ENCODE data around the gene CCSER2.

CCSER2 gene

DNA sequence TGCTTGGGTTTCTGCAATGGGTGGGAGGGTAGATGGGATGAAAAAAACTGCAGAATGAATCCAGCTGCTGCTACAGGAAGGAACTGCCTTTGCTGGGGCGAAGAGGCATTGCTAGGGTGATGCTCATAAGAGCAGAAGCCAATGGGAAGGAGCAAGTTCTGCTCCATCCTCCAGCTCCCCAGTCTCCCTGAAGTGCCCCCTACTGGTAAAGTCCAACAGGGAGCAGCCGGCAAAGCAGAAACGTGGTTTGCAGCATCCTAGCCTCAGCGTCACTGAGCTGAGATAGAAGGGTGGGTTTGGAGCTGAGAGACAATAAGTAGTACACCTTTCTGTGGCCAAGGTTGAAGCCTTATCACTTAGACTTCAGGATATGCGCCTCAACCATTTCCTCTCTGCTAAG lies 220.5 kb downstream of the CCSER2 start:
- TF ChIP-seq, protein P1, sequence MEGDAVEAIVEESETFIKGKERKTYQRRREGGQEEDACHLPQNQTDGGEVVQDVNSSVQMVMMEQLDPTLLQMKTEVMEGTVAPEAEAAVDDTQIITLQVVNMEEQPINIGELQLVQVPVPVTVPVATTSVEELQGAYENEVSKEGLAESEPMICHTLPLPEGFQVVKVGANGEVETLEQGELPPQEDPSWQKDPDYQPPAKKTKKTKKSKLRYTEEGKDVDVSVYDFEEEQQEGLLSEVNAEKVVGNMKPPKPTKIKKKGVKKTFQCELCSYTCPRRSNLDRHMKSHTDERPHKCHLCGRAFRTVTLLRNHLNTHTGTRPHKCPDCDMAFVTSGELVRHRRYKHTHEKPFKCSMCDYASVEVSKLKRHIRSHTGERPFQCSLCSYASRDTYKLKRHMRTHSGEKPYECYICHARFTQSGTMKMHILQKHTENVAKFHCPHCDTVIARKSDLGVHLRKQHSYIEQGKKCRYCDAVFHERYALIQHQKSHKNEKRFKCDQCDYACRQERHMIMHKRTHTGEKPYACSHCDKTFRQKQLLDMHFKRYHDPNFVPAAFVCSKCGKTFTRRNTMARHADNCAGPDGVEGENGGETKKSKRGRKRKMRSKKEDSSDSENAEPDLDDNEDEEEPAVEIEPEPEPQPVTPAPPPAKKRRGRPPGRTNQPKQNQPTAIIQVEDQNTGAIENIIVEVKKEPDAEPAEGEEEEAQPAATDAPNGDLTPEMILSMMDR (conservative IDR thresholded peaks at IDR 0.05; ENCODE audit: control insufficient read depth, insufficient read depth, low read depth, low read length): peak; percentile 39
- H3K4me3 ChIP-seq (ENCODE audit: control insufficient read depth, low read depth, low read length): no peak overlapping the region
- peak; percentile 16 for DNase-seq (ENCODE audit: low read depth)

DNA sequence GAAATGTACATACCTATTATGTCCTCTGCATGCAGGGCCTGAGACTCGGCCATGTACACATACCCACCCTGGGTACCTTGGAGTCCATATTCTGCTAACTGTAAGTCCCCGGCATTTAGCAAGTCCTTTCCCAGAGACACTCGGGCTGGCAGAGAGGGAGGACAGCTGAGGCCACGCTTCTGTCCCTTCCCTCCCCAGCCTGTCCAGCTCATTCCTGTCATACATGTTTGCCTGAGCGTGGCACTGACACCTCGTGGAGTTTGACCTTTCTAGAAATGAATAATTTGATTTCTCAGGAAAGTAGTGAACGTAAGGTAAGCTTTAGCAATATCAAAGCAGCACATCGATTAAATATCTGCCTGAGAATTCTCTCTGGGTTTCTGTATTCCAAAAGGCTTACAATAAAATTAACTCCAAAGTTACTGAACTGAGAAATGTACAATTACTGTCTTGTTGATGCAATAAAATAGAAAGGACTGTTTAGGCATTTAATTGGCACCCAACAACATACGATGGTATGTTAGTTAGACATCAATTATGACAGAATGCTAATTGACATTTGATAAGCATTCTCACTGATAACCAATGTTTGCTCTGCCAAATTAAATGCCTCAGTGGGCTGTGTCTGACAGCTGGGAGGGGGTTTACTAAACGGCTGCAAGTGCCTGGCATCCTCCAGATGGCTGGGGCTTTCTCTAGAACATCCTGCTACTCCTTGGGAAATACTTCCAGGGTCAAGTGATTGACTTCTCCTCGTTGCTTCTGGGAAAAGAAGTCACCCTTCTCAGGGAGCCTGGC lies 221.2 kb downstream of the CCSER2 start:
- no peak for DNase-seq (ENCODE audit: low read depth)
- TF ChIP-seq, protein P1 (conservative IDR thresholded peaks at IDR 0.05; ENCODE audit: control insufficient read depth, insufficient read depth, low read depth, low read length): no peak
- H3K4me3 ChIP-seq (ENCODE audit: control insufficient read depth, low read depth, low read length): no peak overlapping the region

DNA sequence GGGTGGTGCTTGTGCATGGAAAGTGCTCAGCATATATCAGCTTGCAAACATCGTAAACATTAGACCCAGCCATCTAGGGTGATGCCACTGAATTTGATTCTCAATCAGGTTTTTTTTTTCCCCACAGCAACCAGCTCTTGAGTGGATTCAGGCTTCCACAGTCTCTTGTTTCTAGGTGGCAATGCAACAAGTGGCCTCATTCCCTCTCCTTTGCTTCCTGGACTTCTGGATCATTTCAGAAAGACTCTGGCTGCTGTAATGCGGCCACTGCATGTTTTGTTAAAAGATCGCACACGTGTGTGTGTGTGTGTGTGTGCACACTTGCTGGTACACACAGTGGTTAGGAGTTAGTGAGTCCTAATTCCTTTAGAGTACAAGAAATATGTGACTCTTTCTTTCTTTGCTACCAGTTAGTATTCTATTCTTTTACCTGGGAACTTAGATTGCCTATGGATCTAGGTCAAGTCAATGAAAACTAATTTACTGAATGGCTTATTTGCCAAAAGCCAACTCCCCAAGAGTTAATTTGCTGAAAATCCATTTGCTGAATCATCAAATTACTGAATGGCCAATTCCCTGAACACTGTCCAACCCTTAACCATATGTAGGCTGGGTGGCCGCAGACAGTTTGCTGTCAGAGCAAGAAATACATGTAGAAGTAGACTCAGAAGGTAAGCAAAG lies 222.5 kb downstream of the CCSER2 start:
- TF ChIP-seq, protein P1 (conservative IDR thresholded peaks at IDR 0.05; ENCODE audit: control insufficient read depth, insufficient read depth, low read depth, low read length): no peak

DNA sequence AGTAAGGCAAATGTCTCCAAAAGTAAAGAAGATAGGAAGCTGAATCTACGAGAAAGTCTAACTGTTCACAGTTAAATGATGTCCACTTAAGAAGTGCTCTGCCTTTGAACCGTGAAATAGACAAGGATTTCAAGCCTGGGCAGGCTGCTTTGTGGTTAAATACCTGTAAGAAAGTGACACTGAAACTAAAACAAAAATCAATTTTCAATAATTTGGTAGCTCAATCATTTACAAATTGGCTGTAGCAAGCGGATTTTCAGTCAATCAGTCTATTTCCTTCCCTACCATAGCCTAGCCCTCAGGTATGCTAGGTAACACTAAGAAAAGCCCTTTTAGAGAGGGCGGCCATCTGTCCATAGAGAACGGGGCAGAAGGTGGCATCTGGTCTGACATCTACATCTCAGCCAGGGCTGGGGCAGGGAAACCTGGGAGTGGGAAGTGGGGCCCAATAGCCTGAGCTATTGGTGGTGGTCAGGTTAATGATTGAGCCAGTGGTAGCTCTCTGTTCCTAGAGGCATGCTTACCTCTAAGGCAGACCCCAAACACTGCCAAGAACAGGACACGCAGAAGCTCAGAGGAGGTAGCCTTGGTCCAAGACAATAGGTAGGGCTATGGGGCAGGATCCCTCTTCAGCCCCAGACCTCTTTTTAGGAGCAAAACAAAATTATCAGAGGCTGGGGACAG lies 223.2 kb downstream of the CCSER2 start:
- no peak overlapping the region for H3K4me3 ChIP-seq (ENCODE audit: control insufficient read depth, low read depth, low read length)
- no peak for DNase-seq (ENCODE audit: low read depth)
- TF ChIP-seq, protein P1 (conservative IDR thresholded peaks at IDR 0.05; ENCODE audit: control insufficient read depth, insufficient read depth, low read depth, low read length): no peak

More for the DNA sequence above, 222.5 kb downstream of the CCSER2 start:
- DNase-seq (ENCODE audit: low read depth): no peak
- H3K4me3 ChIP-seq (ENCODE audit: control insufficient read depth, low read depth, low read length): no peak overlapping the region

DNA sequence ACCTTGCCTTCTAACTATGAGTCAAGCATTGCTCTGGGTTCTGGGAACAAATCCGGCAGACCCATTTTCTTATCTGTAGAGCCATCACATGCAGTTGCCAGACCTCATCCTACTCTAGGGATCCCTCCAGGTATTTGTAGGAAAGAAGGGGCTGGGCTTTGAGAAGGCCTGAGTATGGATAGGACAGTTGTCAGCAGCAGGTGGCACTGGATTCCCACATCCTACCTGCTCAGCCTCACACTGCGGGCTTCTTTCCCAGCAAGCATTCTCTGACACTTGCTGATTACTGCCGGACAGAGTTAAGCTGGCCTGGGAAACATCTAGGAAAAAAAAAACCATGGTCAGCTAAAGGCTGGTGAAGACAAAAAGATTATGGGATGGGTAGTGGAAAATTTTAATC lies 224.1 kb downstream of the CCSER2 start:
- no peak for DNase-seq (ENCODE audit: low read depth)
- TF ChIP-seq, protein P1 (conservative IDR thresholded peaks at IDR 0.05; ENCODE audit: control insufficient read depth, insufficient read depth, low read depth, low read length): no peak
- no peak overlapping the region for H3K4me3 ChIP-seq (ENCODE audit: control insufficient read depth, low read depth, low read length)

DNA sequence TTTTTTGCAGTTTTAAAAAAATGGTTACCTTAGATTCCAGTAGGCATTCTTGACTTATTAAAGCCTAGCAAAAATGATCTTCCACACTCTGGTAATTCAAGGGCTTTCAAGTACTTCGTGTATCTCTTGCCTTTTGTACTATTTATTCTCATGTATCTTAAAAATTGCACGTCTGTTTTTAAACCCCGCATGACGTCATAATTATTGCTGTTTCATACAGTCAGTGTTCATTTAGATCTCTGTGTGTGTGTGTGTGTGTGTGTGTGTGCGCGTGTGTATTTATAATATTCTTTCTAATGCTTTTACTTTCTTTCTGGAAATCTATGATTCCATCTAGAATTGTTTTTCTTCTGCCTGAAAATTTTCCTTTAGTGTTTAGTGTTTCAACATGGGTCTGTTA lies 234.2 kb downstream of the CCSER2 start:
- DNase-seq (ENCODE audit: low read depth): no peak
- TF ChIP-seq, protein P1 (conservative IDR thresholded peaks at IDR 0.05; ENCODE audit: control insufficient read depth, insufficient read depth, low read depth, low read length): no peak
- H3K4me3 ChIP-seq (ENCODE audit: control insufficient read depth, low read depth, low read length): no peak overlapping the region
